HepG2 (cell line): ENCODE results near the gene CTNNA3. TPM values are rescaled to one million over a fixed set of nuclear protein-coding genes. Genes with fewer than 3 reads are reported as not detected.

Experiments
- ATAC-seq: fragments of 200-7000 bp; cut with Tn5 transposase; 3 replicates; pipeline ENCODE4 v1.9.1; 2020; ENCODE audit warnings: mild to moderate bottlenecking, moderate library complexity
- BruUV-seq: library from RNA; stranded (reverse); fragments of 400-500 nt; replicated peaks from 2 replicates; lab custom pipeline; 2021; lab: Mats Ljungman, UMichigan
- CTCF ChIA-PET: fragments of 300-600 bp; formaldehyde crosslinking; extraction: SDS; loops from one replicate; lab custom pipeline; 2021; ENCODE audit warnings: low total read pairs, inconsistent platforms, low intra/inter-chr PET ratio; lab: Yijun Ruan, JAX
- POLR2A ChIA-PET: fragments of 350-600 bp; sonication (Branson Sonifier 250); formaldehyde crosslinking; loops from one replicate; lab custom pipeline; 2020; ENCODE audit warnings: antibody characterized with exemption, inconsistent platforms; lab: Yijun Ruan, JAX
- DNase-seq: peaks from one replicate; pipeline ENCODE4 v3.0.0-alpha.2; 2015; ENCODE audit warnings: low spot score
- FAIRE-seq: peaks from 3 replicates; lab custom pipeline; 2011; peaks lifted over from hg19 to GRCh38; lab: Jason Lieb, UNC
- H2AFZ ChIP-seq: one replicate; pipeline ENCODE4 v1.6.1; 2011; ENCODE audit warnings: low read length, inconsistent platforms
- H3K27ac ChIP-seq: fragments of 300-600 bp; 3 replicates; pipeline ENCODE4 v1.8.0; 2011; ENCODE audit warnings: mixed run types, mild to moderate bottlenecking, mixed read lengths, low read length, inconsistent platforms; ENCODE audit not compliant: insufficient read depth; ENCODE audit errors: extremely low read length
- H3K27me3 ChIP-seq, 2 experiments: fragments of 200-600 bp in 1 of 2; 2 replicates in 1 of 2; 3 replicates in 1 of 2; pipeline versions ENCODE4 v1.6.0 to v1.8.0; 2011; ENCODE audit warnings: low read length in 2 of 2, mild to moderate bottlenecking in 2 of 2, moderate library complexity in 2 of 2, inconsistent platforms in 1 of 2; ENCODE audit not compliant: insufficient read depth in 2 of 2, control insufficient read depth in 1 of 2
- H3K36me3 ChIP-seq, 2 experiments: fragments of 200-600 bp in 1 of 2; replicated peaks in 1 of 2; 2 replicates in 1 of 2; 3 replicates in 1 of 2; pipeline versions ENCODE4 v1.5.1 to v1.8.0; 2011; ENCODE audit warnings: low read length in 2 of 2, inconsistent platforms in 1 of 2; ENCODE audit not compliant: insufficient read depth in 2 of 2, control insufficient read depth in 1 of 2
- H3K4me1 ChIP-seq: 2 replicates; pipeline ENCODE4 v1.5.1; 2012; ENCODE audit warnings: low read length, inconsistent platforms; ENCODE audit not compliant: insufficient read depth
- H3K4me2 ChIP-seq: 2 replicates; pipeline ENCODE4 v1.6.0; 2011; ENCODE audit warnings: low read depth, low read length, inconsistent platforms
- H3K4me3 ChIP-seq, 3 experiments: fragments of 200-600 bp in 1 of 3; sonication (generic), shearing (Covaris generic) in 1 of 3; replicated peaks in 1 of 3; 2 replicates each; pipeline ENCODE4 v1.5.1; 2011 to 2016; ENCODE audit warnings: low read length in 3 of 3, inconsistent platforms in 2 of 3, low read depth in 2 of 3, mild to moderate bottlenecking in 2 of 3, control low read depth in 1 of 3, mixed read lengths in 1 of 3; ENCODE audit not compliant: insufficient read depth in 1 of 3
- H3K79me2 ChIP-seq: one replicate; pipeline ENCODE4 v1.6.1; 2011; ENCODE audit warnings: low read length, inconsistent platforms; ENCODE audit not compliant: insufficient read depth
- H3K9ac ChIP-seq: 2 replicates; pipeline ENCODE4 v1.6.0; 2011; ENCODE audit warnings: mild to moderate bottlenecking, low read depth, low read length, inconsistent platforms; ENCODE audit not compliant: insufficient read depth
- H3K9me3 ChIP-seq: 2 replicates; pipeline ENCODE4 v1.5.1; 2012; ENCODE audit warnings: mild to moderate bottlenecking, low read length
- H4K20me1 ChIP-seq: 2 replicates; pipeline ENCODE4 v1.6.0; 2011; ENCODE audit warnings: inconsistent platforms, mild to moderate bottlenecking, low read length, moderate library complexity; ENCODE audit not compliant: insufficient read depth
- CHD4 ChIP-seq: fragments of 200-600 bp; sonication (generic); IDR thresholded peaks from 2 replicates; pipeline ENCODE4 v1.7.0; 2017; ENCODE audit warnings: mild to moderate bottlenecking, low read length, borderline replicate concordance
- GMEB1 ChIP-seq: sonication (generic); formaldehyde crosslinking; IDR thresholded peaks from 2 replicates; pipeline ENCODE4 v1.5.1; 2020; ENCODE audit warnings: missing genetic modification reagents, mild to moderate bottlenecking, borderline replicate concordance
- HES4 ChIP-seq: sonication (generic); formaldehyde crosslinking; IDR thresholded peaks from 2 replicates; pipeline ENCODE4 v1.9.0; 2021; ENCODE audit warnings: mild to moderate bottlenecking, missing genetic modification reagents, borderline replicate concordance
- HNRNPH1 ChIP-seq: fragments of 200-400 bp; formaldehyde crosslinking; optimal IDR thresholded peaks from 2 replicates; pipeline ENCODE3; 2017; ENCODE audit warnings: mild to moderate bottlenecking, low read depth, low read length
- KAT2B ChIP-seq: fragments of 150-350 bp; IDR thresholded peaks from 2 replicates; pipeline ENCODE4 v1.6.1; 2014; ENCODE audit warnings: low read depth, low read length, borderline replicate concordance
- KDM5A ChIP-seq: fragments of 200-600 bp; sonication (generic); IDR thresholded peaks from 2 replicates; pipeline ENCODE4 v1.7.0; 2018; ENCODE audit warnings: antibody characterized with exemption, mild to moderate bottlenecking, low read length, borderline replicate concordance
- NFIC ChIP-seq: IDR thresholded peaks from 2 replicates; pipeline ENCODE4 v1.6.1; 2012; ENCODE audit warnings: mild to moderate bottlenecking, low read length, inconsistent platforms
- NFYC ChIP-seq: IDR thresholded peaks from 2 replicates; pipeline ENCODE4 v1.6.1; 2016; ENCODE audit warnings: missing genetic modification reagents, missing compliant biosample characterization
- THAP11 ChIP-seq: IDR thresholded peaks from 2 replicates; pipeline ENCODE4 v1.6.1; 2016; ENCODE audit warnings: missing biosample characterization, missing genetic modification reagents
- TIGD3 ChIP-seq: sonication (generic); formaldehyde crosslinking; IDR thresholded peaks from 2 replicates; pipeline ENCODE4 v1.5.1; 2020; ENCODE audit warnings: mild to moderate bottlenecking, missing genetic modification reagents, borderline replicate concordance
- U2AF2 ChIP-seq: fragments of 200-400 bp; formaldehyde crosslinking; IDR thresholded peaks from 2 replicates; pipeline ENCODE4 v1.6.1; 2017; ENCODE audit warnings: low read depth, mild to moderate bottlenecking, low read length
- ZNF44 ChIP-seq: sonication (generic); formaldehyde crosslinking; IDR thresholded peaks from 2 replicates; pipeline ENCODE4 v1.5.1; 2020; ENCODE audit warnings: mild to moderate bottlenecking, missing genetic modification reagents
- ZNF557 ChIP-seq: sonication (generic); formaldehyde crosslinking; IDR thresholded peaks from 2 replicates; pipeline ENCODE4 v1.4.0; 2020; ENCODE audit warnings: missing genetic modification reagents
- ZNF619 ChIP-seq: sonication (generic); formaldehyde crosslinking; IDR thresholded peaks from 2 replicates; pipeline ENCODE4 v1.4.0; 2020; ENCODE audit warnings: mild to moderate bottlenecking, missing genetic modification reagents
- ZNF749 ChIP-seq: sonication (generic); formaldehyde crosslinking; IDR thresholded peaks from 2 replicates; pipeline ENCODE4 v1.8.0; 2022; ENCODE audit warnings: mild to moderate bottlenecking, missing genetic modification reagents, moderate library complexity, borderline replicate concordance
- ZNF800 ChIP-seq: sonication (generic); formaldehyde crosslinking; IDR thresholded peaks from 2 replicates; pipeline ENCODE4 v1.4.0; 2020; ENCODE audit warnings: missing genetic modification reagents
- WGBS: methylation state at CpG from one replicate; pipeline ENCODE4 v1.1.6; 2017; ENCODE audit warnings: low lambda C conversion rate; 5-methylcytosine and 5-hydroxymethylcytosine counted together
- in situ Hi-C: cut with HindIII; loops from 2 replicates; pipeline ENCODE4 v1.10.0; 2017; ENCODE audit warnings: low pct_unique_long_range_greater_than_20kb; ENCODE audit not compliant: extremely low pct_ligation_motif_present
- intact Hi-C: fragments of 100-400 bp; cut with micrococcal nuclease; formaldehyde crosslinking; loops from one replicate; pipeline ENCODE4 v1.10.0; 2022; ENCODE audit not compliant: unreplicated experiment
- polyA plus RNA-seq, 8 experiments: library from polyadenylated mRNA; depleted of rRNA in 3 of 8; stranded (reverse) in 7 of 8; unstranded in 1 of 8; fragments of >200 nt; fragmentation: Illumina TruSeq in 4 of 8; extraction: Trizol in 4 of 8; gene quantifications; 2 replicates each; pipeline versions ENCODE4 v1.2.1 to v1.2.3, GENCODE V29; 2011 to 2016; ENCODE audit warnings: low read depth in 4 of 8, missing spikeins in 1 of 8, mixed read lengths in 1 of 8; ENCODE audit not compliant: insufficient read depth in 1 of 8
- total RNA-seq, 5 experiments: library from RNA; depleted of rRNA; stranded (reverse); fragments of >200 nt; fragmentation: Illumina TruSeq; extraction: Trizol; gene quantifications; 2 replicates each; pipeline ENCODE4 v1.2.3, GENCODE V29; 2016; ENCODE audit warnings: low read depth in 1 of 5

The CTNNA3 gene
- total and polyA plus RNA-seq, 2 of the 13 experiments (the other 11 are each of a cell fraction or from before 2014, with no cell fraction given) = not detected

- no TSS peak for BruUV-seq
- intact Hi-C loops = no loop called here
- TF ChIP-seq TIGD3 (CRISPR knock-in tag) = no peak
- no peak for TF ChIP-seq ZNF44 (CRISPR knock-in tag)
- TF ChIP-seq THAP11 (CRISPR knock-in tag) = no peak
- no peak for TF ChIP-seq NFIC
- TF ChIP-seq U2AF2 = no peak
- TF ChIP-seq ZNF557 (CRISPR knock-in tag) = no peak
- no peak for TF ChIP-seq NFYC (CRISPR knock-in tag)
- TF ChIP-seq HNRNPH1 = no peak
- no CpG with 5 or more reads among the region's 1 CpG for WGBS
- no peaks in the 10 kb centered on the region for H4K20me1 ChIP-seq
- H3K4me3 ChIP-seq = no peak overlapping the region
- in situ Hi-C loops = no loop called here
- H3K79me2 ChIP-seq = no peaks in the 10 kb centered on the region
- ATAC-seq (no peak), FAIRE-seq (no peak), DNase-seq (no peak)
- POLR2A ChIA-PET = no interaction called here
- H3K27ac ChIP-seq = no peak overlapping the region
- no peak overlapping the region for H3K4me2 ChIP-seq
- H2AFZ ChIP-seq = no peak overlapping the region
- H3K9me3 ChIP-seq = peaks cover 14% of the 10 kb centered on the region; the same call in 1 of the 2 replicates
- CTCF ChIA-PET = no interaction called here
- H3K9ac ChIP-seq = no peak overlapping the region
- H3K4me1 ChIP-seq = no peaks in the 10 kb centered on the region
- H3K27me3 ChIP-seq = no peaks in the 10 kb centered on the region
- no peaks in the 10 kb centered on the region for H3K36me3 ChIP-seq
Measured at GRCh38 chr10:66246177-66246576, 1449.8 kb downstream of the CTNNA3 start.

GRCh38 chr10:66244953-66245352 lies 1451.0 kb downstream of the CTNNA3 start:
- H3K9ac ChIP-seq = no peak overlapping the region
- no peaks in the 10 kb centered on the region for H3K79me2 ChIP-seq
- no peak overlapping the region for H3K27ac ChIP-seq
- no peak overlapping the region for H3K4me2 ChIP-seq
- BruUV-seq = no TSS peak
- H3K4me1 ChIP-seq = no peaks in the 10 kb centered on the region
- H3K9me3 ChIP-seq = peaks cover 9% of the 10 kb centered on the region; the same call in 1 of the 2 replicates
- FAIRE-seq = no peak
- ChIA-PET CTCF (no interaction called here), POLR2A (no interaction called here)
- no peaks in the 10 kb centered on the region for H3K27me3 ChIP-seq
- no peak for ATAC-seq
- no peak overlapping the region for H2AFZ ChIP-seq
- H3K4me3 ChIP-seq = no peak overlapping the region
- in situ Hi-C loops (no loop called here), intact Hi-C loops (no loop called here)
- H3K36me3 ChIP-seq = no peaks in the 10 kb centered on the region
- no peak for DNase-seq
- no peaks in the 10 kb centered on the region for H4K20me1 ChIP-seq
- whole genome bisulfite sequencing = 21% methylated on average over 4 of the region's 4 CpGs
- TF ChIP-seq ZNF619 (CRISPR knock-in tag) = no peak
- no peak for TF ChIP-seq GMEB1 (CRISPR knock-in tag)
- no peak for TF ChIP-seq CHD4
- TF ChIP-seq HES4 (CRISPR knock-in tag) = no peak
- no peak for TF ChIP-seq KAT2B
- TF ChIP-seq ZNF800 = no peak
- TF ChIP-seq ZNF749 = no peak
- no peak for TF ChIP-seq KDM5A
